ENCODE measurements around the gene ADCY4. TPM values are rescaled to one million over a fixed set of nuclear protein-coding genes. Genes with fewer than 3 reads are reported as not detected.

The ADCY4 gene
- total and polyA plus RNA-seq, 10 of the 15 experiments (the other 5 are each of a cell fraction or from before 2014, with no cell fraction given) = 0.05 to 0.87 (median 0.21) TPM; not detected in 1

- TF ChIP-seq SRF (IDR thresholded peaks at IDR 0.05; ENCODE audit: low read depth in 2 of 2, low read length in 2 of 2) = 0 out of 4 replicates have a peak, but pooled peaks of 1 of the 2 experiments have one; percentile 29
- TF ChIP-seq GATAD2B (conservative IDR thresholded peaks at IDR 0.05; ENCODE audit: low read depth) = peak; percentile 50; the same call in 1 of the 2 replicates
- TF ChIP-seq PML (IDR thresholded peaks at IDR 0.05; ENCODE audit: low read length) = 0 out of 2 replicates have a peak, but pooled peaks have one; percentile 30
- peak; percentile 68; the same call in 1 of the 2 replicates for TF ChIP-seq ZBED1 (IDR thresholded peaks at IDR 0.05; ENCODE audit: borderline replicate concordance)
- TF ChIP-seq HDAC2 (IDR thresholded peaks at IDR 0.05) = no peak
- peak; percentile 96 for TF ChIP-seq IRF4 (IDR thresholded peaks at IDR 0.05; ENCODE audit: low read depth, low read length)
- TF ChIP-seq HDGF (IDR thresholded peaks at IDR 0.05) = no peak
- peak; percentile 50; the same call in 1 of the 2 replicates for TF ChIP-seq ZNF384 (IDR thresholded peaks at IDR 0.05; ENCODE audit: borderline replicate concordance, low read depth, low read length)
- TF ChIP-seq EP300 (IDR thresholded peaks at IDR 0.05; ENCODE audit: borderline replicate concordance in 1 of 2, control insufficient read depth in 1 of 2, low read depth in 2 of 2, low read length in 2 of 2) = peak in 1 of 2 experiments; percentile 91; a peak in 2 of 4 replicates
- no peak for TF ChIP-seq ATF3 (IDR thresholded peaks at IDR 0.05; ENCODE audit: borderline replicate concordance, extremely low read depth, low read depth, low read length)
- peak; percentile 92 for TF ChIP-seq MTA2 (IDR thresholded peaks at IDR 0.05; ENCODE audit: low read depth)
- TF ChIP-seq ZNF24 (IDR thresholded peaks at IDR 0.05) = no peak
- no peak for TF ChIP-seq NFXL1 (IDR thresholded peaks at IDR 0.05; ENCODE audit: borderline replicate concordance)
- TF ChIP-seq CTCF (IDR thresholded peaks at IDR 0.05 in 2 of 3, conservative IDR thresholded peaks at IDR 0.05 in 1 of 3; ENCODE audit: control insufficient read depth in 2 of 3, extremely low read depth in 1 of 3, insufficient read depth in 1 of 3, low read depth in 3 of 3, low read length in 3 of 3) = no peak
- no peak for TF ChIP-seq SIX5 (IDR thresholded peaks at IDR 0.05; ENCODE audit: low read depth, low read length, severe bottlenecking)
- peak; percentile 81 for TF ChIP-seq ATF2 (IDR thresholded peaks at IDR 0.05; ENCODE audit: low read length)
- TF ChIP-seq PAX5 (IDR thresholded peaks at IDR 0.05; ENCODE audit: borderline replicate concordance, low read depth, low read length) = peak; percentile 63; the same call in 1 of the 2 replicates
- peak; percentile 40; the same call in 1 of the 2 replicates for TF ChIP-seq ZNF207 (IDR thresholded peaks at IDR 0.05; ENCODE audit: borderline replicate concordance)
- TF ChIP-seq PBX3 (IDR thresholded peaks at IDR 0.05; ENCODE audit: insufficient replicate concordance, low read depth, low read length) = no peak
- TF ChIP-seq JUNB (IDR thresholded peaks at IDR 0.05) = peak; percentile 96
- no peak for TF ChIP-seq ZBTB4 (CRISPR knock-in tag; IDR thresholded peaks at IDR 0.05)
These were observed 60.7 kb downstream of the ADCY4 start (continued) for GRCh38 chr14:24274101-24274543.
